Naive thymus-derived CD4-positive, alpha-beta T cell (primary cell): Measurements from ENCODE around the gene FRMD4B. TPM values are rescaled to one million over a fixed set of nuclear protein-coding genes. Genes with fewer than 3 reads are reported as not detected.

Source experiments
- ATAC-seq: fragments of 150-1000 bp; cut with Tn5 transposase; 2 replicates; pipeline ENCODE4 v1.10.0; 2021; ENCODE audit warnings: mild to moderate bottlenecking, moderate library complexity
- CTCF ChIA-PET: fragments of 350-600 bp; sonication (Branson Sonifier 250); formaldehyde crosslinking; loops from one replicate; lab custom pipeline; 2021; ENCODE audit warnings: antibody characterized with exemption; lab: Charles Lee
- POLR2A ChIA-PET: fragments of 350-600 bp; sonication (Branson Sonifier 250); formaldehyde crosslinking; loops from one replicate; lab custom pipeline; 2021; ENCODE audit warnings: antibody characterized with exemption, inconsistent platforms; lab: Charles Lee
- DNase-seq, 9 donors: peaks; one replicate each; pipeline versions ENCODE4 v3.0.0 to v3.0.0-alpha.2; 2020 to 2022; ENCODE audit warnings: mixed read lengths in 1 of 9
- H3K27ac ChIP-seq: one replicate; pipeline ENCODE4 v1.7.0; 2013; ENCODE audit warnings: mild to moderate bottlenecking, low read depth, low read length, moderate library complexity
- H3K27me3 ChIP-seq, 2 donors: one replicate each; pipeline ENCODE4 v1.7.0; 2013; ENCODE audit warnings: low read length in 2 of 2, mild to moderate bottlenecking in 2 of 2, moderate library complexity in 2 of 2; ENCODE audit not compliant: control insufficient read depth in 2 of 2, insufficient read depth in 2 of 2
- H3K36me3 ChIP-seq, 3 experiments: 1 replicate in 2 of 3; 2 replicates in 1 of 3; pipeline ENCODE4 v1.7.0; 2013; ENCODE audit warnings: low read length in 3 of 3, mild to moderate bottlenecking in 3 of 3, moderate library complexity in 1 of 3; ENCODE audit not compliant: insufficient read depth in 3 of 3, control insufficient read depth in 2 of 3
- H3K4me1 ChIP-seq, 2 donors: one replicate each; pipeline ENCODE4 v1.7.0; 2013; ENCODE audit warnings: low read length in 2 of 2, mild to moderate bottlenecking in 2 of 2, moderate library complexity in 1 of 2; ENCODE audit not compliant: control insufficient read depth in 2 of 2, insufficient read depth in 2 of 2
- H3K4me3 ChIP-seq: 2 replicates; pipeline ENCODE4 v1.7.0; 2013; ENCODE audit warnings: mild to moderate bottlenecking, low read length
- H3K9me3 ChIP-seq, 3 experiments: 1 replicate in 2 of 3; 2 replicates in 1 of 3; pipeline ENCODE4 v1.7.0; 2013; ENCODE audit warnings: low read length in 3 of 3; ENCODE audit not compliant: control insufficient read depth in 2 of 3
- H3K27ac Mint-ChIP-seq, 9 donors: one replicate each; pipeline ENCODE4 v1.8.0; 2020 to 2022; ENCODE audit warnings: mixed read lengths in 9 of 9, mild to moderate bottlenecking in 8 of 9, moderate library complexity in 5 of 9, inconsistent platforms in 2 of 9
- H3K27me3 Mint-ChIP-seq, 5 donors: one replicate each; pipeline ENCODE4 v1.8.0; 2021 to 2022; ENCODE audit warnings: mixed read lengths in 5 of 5, mild to moderate bottlenecking in 1 of 5
- H3K36me3 Mint-ChIP-seq, 5 donors: one replicate each; pipeline ENCODE4 v1.8.0; 2020 to 2022; ENCODE audit warnings: mixed read lengths in 5 of 5, mild to moderate bottlenecking in 3 of 5, inconsistent platforms in 1 of 5
- H3K4me1 Mint-ChIP-seq, 7 donors: one replicate each; pipeline ENCODE4 v1.8.0; 2020 to 2022; ENCODE audit warnings: mixed read lengths in 7 of 7, mild to moderate bottlenecking in 3 of 7, inconsistent platforms in 1 of 7
- H3K4me3 Mint-ChIP-seq, 10 donors: one replicate each; pipeline ENCODE4 v1.8.0; 2020 to 2022; ENCODE audit warnings: mild to moderate bottlenecking in 10 of 10, mixed read lengths in 10 of 10, moderate library complexity in 6 of 10, inconsistent platforms in 2 of 10
- H3K9me3 Mint-ChIP-seq, 11 donors: one replicate each; pipeline ENCODE4 v1.8.0; 2020 to 2022; ENCODE audit warnings: mixed read lengths in 11 of 11, mild to moderate bottlenecking in 4 of 11, inconsistent platforms in 1 of 11, moderate library complexity in 1 of 11
- intact Hi-C, 2 donors: fragments of 100-400 bp; cut with micrococcal nuclease; formaldehyde crosslinking; loops; one replicate each; pipeline ENCODE4 v1.15.1; 2023
- polyA plus RNA-seq, 2 donors: library from polyadenylated mRNA; unstranded; fragments of 300-500 nt; fragmentation: Illumina TruSeq; gene quantifications; one replicate each; pipeline ENCODE4 v1.2.3, GENCODE V29; 2021
- total RNA-seq, 6 experiments: library from RNA in 5 of 6; stranded (reverse) in 5 of 6; gene quantifications; 1 replicate in 5 of 6; 2 replicates in 1 of 6; pipeline ENCODE4 v1.2.3 and lab custom pipeline; 2021 to 2026

The FRMD4B gene
- total and polyA plus RNA-seq, 7 experiments from 2014 or later = 0.59 to 32.2 (median 5.6) TPM; not detected in 1

DNA sequence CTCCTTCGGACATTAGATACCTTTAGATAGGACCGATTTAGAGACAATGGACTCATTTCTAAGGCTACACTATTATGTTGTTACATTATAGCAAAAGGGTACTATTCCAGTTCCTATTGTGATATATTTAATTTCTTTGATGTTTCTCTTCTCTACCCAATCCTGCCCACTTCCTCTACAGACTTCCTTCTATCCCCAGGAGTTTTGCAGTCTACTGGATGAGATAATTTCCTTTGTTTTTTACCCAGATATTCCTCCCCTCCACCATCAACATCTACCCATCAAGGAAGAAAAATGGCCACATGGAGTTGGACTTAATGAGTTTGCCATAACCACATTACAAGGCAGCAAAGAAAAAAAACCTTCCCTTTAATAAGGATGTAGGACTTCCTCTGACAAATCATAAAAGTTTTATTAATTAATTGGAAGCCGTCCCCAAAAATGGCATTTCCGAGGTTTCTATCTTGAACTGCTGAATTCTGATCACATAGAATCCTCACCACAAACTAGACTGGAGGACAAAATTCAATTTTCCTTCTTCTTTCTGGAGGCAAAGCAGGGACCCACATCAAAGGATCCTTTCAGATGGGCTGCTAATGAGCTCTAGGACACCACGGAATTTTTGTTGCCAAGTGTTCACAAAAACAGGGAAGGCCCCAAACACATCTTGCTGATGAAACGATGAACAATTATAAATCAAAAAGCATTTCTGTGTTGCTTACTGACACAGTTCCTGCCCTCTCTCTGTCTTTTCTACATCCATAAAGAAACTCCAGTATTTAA lies 33.4 kb downstream of the FRMD4B start:
- Histone ChIP-seq H3K9me3 (no peaks in the 10 kb centered on the region), H3K27ac (no peak overlapping the region), H3K27me3 (no peaks in the 10 kb centered on the region), H3K4me1 (no peaks in the 10 kb centered on the region), H3K4me3 (no peak overlapping the region), H3K36me3 (no peaks in the 10 kb centered on the region)
- Mint-ChIP-seq H3K27ac (no peak overlapping the region), H3K4me3 (peak overlapping the region in 2 of 10 donors; percentile 10 to 13), H3K4me1 (peaks cover 12 to 21% (median 17%) of the 10 kb centered on the region in 7 donors), H3K36me3 (peaks cover 0 to 2% (median 0%) of the 10 kb centered on the region in 5 donors), H3K27me3 (peaks cover 16 to 27% (median 20%) of the 10 kb centered on the region in 5 donors), H3K9me3 (peaks cover 0 to 2% (median 0%) of the 10 kb centered on the region in 11 donors)
- CTCF ChIA-PET = no interaction called here
- no peak for ATAC-seq
- no peak for DNase-seq
- POLR2A ChIA-PET = no interaction called here
- intact Hi-C loops = no loop called here

GRCh38 chr3:69343875-69344274 lies 42.0 kb downstream of the FRMD4B start:
- no peaks in the 10 kb centered on the region for H3K4me1 ChIP-seq
- Mint-ChIP-seq H3K27ac (no peak overlapping the region), H3K36me3 (peaks cover 0 to 4% (median 0%) of the 10 kb centered on the region in 5 donors), H3K4me3 (no peak overlapping the region), H3K27me3 (peaks cover 4 to 21% (median 5%) of the 10 kb centered on the region in 5 donors), H3K9me3 (peaks cover 3 to 19% (median 5%) of the 10 kb centered on the region in 11 donors), H3K4me1 (peaks cover 0 to 3% (median 0%) of the 10 kb centered on the region in 7 donors)
- DNase-seq (no peak), ATAC-seq (no peak)
- no peaks in the 10 kb centered on the region for H3K9me3 ChIP-seq
- no peak overlapping the region for H3K4me3 ChIP-seq
- CTCF ChIA-PET = no interaction called here
- no peak overlapping the region for H3K27ac ChIP-seq
- no peaks in the 10 kb centered on the region for H3K27me3 ChIP-seq
- no peaks in the 10 kb centered on the region for H3K36me3 ChIP-seq
- POLR2A ChIA-PET = no interaction called here
- intact Hi-C loops = loop anchor here in 1 of 2 donors (5.0 kb wide), 1 partner anchor 38 kb away; no protein-coding TSS in a partner anchor

DNA sequence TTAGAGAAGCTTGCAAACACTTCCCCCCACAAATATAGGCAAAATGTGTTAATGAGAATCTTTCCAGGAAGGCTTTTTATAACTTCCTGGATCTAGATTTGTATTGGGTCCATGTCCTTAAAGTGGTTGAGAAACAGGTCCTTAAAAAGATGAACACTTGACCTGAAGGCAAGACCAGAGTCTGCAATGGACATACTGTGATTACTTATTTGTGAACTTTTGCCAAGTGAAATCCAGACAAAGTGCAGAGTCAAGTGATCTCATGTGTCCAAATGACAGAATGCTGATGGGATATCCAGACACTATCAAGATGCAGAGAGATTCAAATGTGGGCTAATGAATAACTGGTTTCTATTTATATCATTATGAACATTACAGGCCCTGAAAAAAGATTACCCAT lies 43.8 kb downstream of the FRMD4B start:
- no peaks in the 10 kb centered on the region for H3K27me3 ChIP-seq
- ATAC-seq = no peak
- no peaks in the 10 kb centered on the region for H3K36me3 ChIP-seq
- H3K4me3 ChIP-seq = no peak overlapping the region
- DNase-seq = no peak
- CTCF ChIA-PET = no interaction called here
- Mint-ChIP-seq H3K4me1 (peaks cover 0 to 4% (median 0%) of the 10 kb centered on the region in 7 donors), H3K27me3 (peaks cover 4 to 9% (median 5%) of the 10 kb centered on the region in 5 donors), H3K27ac (no peak overlapping the region), H3K4me3 (no peak overlapping the region), H3K9me3 (peaks cover 0 to 14% (median 5%) of the 10 kb centered on the region in 11 donors), H3K36me3 (peaks cover 0 to 6% (median 0%) of the 10 kb centered on the region in 5 donors)
- intact Hi-C loops = loop anchor here in 1 of 2 donors (5.0 kb wide), 1 partner anchor 40 kb away; no protein-coding TSS in a partner anchor
- H3K9me3 ChIP-seq = no peaks in the 10 kb centered on the region
- POLR2A ChIA-PET = interaction anchor here (0.7 kb wide), 1 partner anchor 16 kb away, joined by 3 read pairs; no protein-coding TSS in a partner anchor
- H3K27ac ChIP-seq = no peak overlapping the region
- H3K4me1 ChIP-seq = no peaks in the 10 kb centered on the region

DNA sequence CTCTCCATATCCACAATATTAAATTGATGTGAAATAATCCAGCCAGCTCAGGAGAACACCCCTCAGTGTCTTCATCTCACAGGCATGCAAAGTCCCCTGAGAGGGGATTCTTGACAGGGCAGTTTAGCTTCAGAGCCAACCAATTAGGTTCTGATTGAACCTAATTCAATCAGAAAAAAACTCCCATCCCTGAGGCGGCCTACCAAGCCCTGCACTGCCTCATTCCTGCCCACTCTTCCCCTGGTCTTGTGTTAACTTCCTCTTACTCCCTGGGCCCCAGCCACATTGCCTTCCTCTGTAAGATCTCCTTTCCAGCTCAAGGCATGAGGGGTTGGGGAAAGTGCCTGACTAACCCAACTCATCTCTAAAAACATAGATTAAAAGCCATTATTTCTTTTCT lies 46.1 kb downstream of the FRMD4B start:
- Histone ChIP-seq H3K9me3 (no peaks in the 10 kb centered on the region), H3K36me3 (no peaks in the 10 kb centered on the region), H3K27ac (no peak overlapping the region), H3K4me3 (no peak overlapping the region), H3K27me3 (no peaks in the 10 kb centered on the region), H3K4me1 (no peaks in the 10 kb centered on the region)
- H3K9me3 Mint-ChIP-seq = peaks cover 0 to 13% (median 2%) of the 10 kb centered on the region in 11 donors
- H3K36me3 Mint-ChIP-seq = peaks cover 0 to 13% (median 0%) of the 10 kb centered on the region in 5 donors
- H3K4me3 Mint-ChIP-seq = no peak overlapping the region
- no peak overlapping the region for H3K27ac Mint-ChIP-seq
- CTCF ChIA-PET = no interaction called here
- POLR2A ChIA-PET = no interaction called here
- ATAC-seq (peak; percentile 61), DNase-seq (no peak)
- peaks cover 0 to 5% (median 0%) of the 10 kb centered on the region in 5 donors for H3K27me3 Mint-ChIP-seq
- intact Hi-C loops = loop anchor here in 1 of 2 donors (5.0 kb wide), 1 partner anchor 43 kb away; no protein-coding TSS in a partner anchor
- peaks cover 0 to 4% (median 0%) of the 10 kb centered on the region in 7 donors for H3K4me1 Mint-ChIP-seq

- Mint-ChIP-seq H3K4me1 (peaks cover 0 to 4% (median 0%) of the 10 kb centered on the region in 7 donors), H3K27me3 (peaks cover 0 to 1% (median 0%) of the 10 kb centered on the region in 5 donors), H3K27ac (no peak overlapping the region), H3K4me3 (no peak overlapping the region), H3K9me3 (peaks cover 0 to 6% (median 0%) of the 10 kb centered on the region in 11 donors), H3K36me3 (peaks cover 0 to 14% (median 0%) of the 10 kb centered on the region in 5 donors)
- Histone ChIP-seq H3K4me1 (no peaks in the 10 kb centered on the region), H3K4me3 (no peak overlapping the region), H3K27ac (no peak overlapping the region), H3K27me3 (no peaks in the 10 kb centered on the region), H3K36me3 (no peaks in the 10 kb centered on the region), H3K9me3 (no peaks in the 10 kb centered on the region)
- intact Hi-C loops = no loop called here
- ChIA-PET CTCF (no interaction called here), POLR2A (no interaction called here)
- ATAC-seq (no peak), DNase-seq (no peak)
Observed at GRCh38 chr3:69338911-69339310, 47.0 kb downstream of the FRMD4B start.

GRCh38 chr3:69332934-69333333 lies 53.0 kb downstream of the FRMD4B start:
- H3K4me1 ChIP-seq = peaks cover 0 to under 1% of the 10 kb centered on the region in 2 donors
- H3K4me1 Mint-ChIP-seq = peaks cover 5 to 15% (median 11%) of the 10 kb centered on the region in 7 donors
- H3K9me3 ChIP-seq = no peaks in the 10 kb centered on the region
- ChIA-PET POLR2A (no interaction called here), CTCF (no interaction called here)
- no peak for DNase-seq
- peaks cover 0 to 11% (median 0%) of the 10 kb centered on the region in 5 donors for H3K36me3 Mint-ChIP-seq
- peaks cover 0 to 6% (median 0%) of the 10 kb centered on the region in 11 donors for H3K9me3 Mint-ChIP-seq
- H3K27me3 ChIP-seq = no peaks in the 10 kb centered on the region
- no peak overlapping the region for H3K27ac Mint-ChIP-seq
- H3K27ac ChIP-seq = no peak overlapping the region
- H3K4me3 ChIP-seq = no peak overlapping the region
- intact Hi-C loops = no loop called here
- no peaks in the 10 kb centered on the region for H3K36me3 ChIP-seq
- H3K27me3 Mint-ChIP-seq = no peaks in the 10 kb centered on the region
- ATAC-seq = no peak
- H3K4me3 Mint-ChIP-seq = no peak overlapping the region
